Measurements from ENCODE around the gene LAMA2. TPM values are rescaled to one million over a fixed set of nuclear protein-coding genes. Genes with fewer than 3 reads are reported as not detected.

Gene LAMA2
- total RNA-seq, 1 experiment from 2014 or later, result 8.2 TPM

GRCh38 chr6:129417416-129418086 lies 534.6 kb downstream of the LAMA2 start:
- ChIA-PET CTCF (no interaction called here), POLR2A (no interaction called here), RAD21 (ENCODE audit: low non-redundant PET in 1 of 2, low total read pairs in 2 of 2, uncharacterized antibody in 2 of 2, unreplicated experiment in 2 of 2) (no interaction called here)
- H3K9me3 ChIP-seq (ENCODE audit: control insufficient read depth in 1 of 2, insufficient read depth in 1 of 2, low read depth in 1 of 2, low read length in 2 of 2), result no peaks in the 10 kb centered on the region
- no TSS peak for BruUV-seq (replicated peaks)
- no peak for TF ChIP-seq MAX (IDR thresholded peaks at IDR 0.05)
- no peak for TF ChIP-seq CBX3 (IDR thresholded peaks at IDR 0.05; ENCODE audit: low read depth)
- no peak for TF ChIP-seq ELF1 (IDR thresholded peaks at IDR 0.05; ENCODE audit: borderline replicate concordance, low read depth)
- TF ChIP-seq ZNF274 (IDR thresholded peaks at IDR 0.05; ENCODE audit: low read depth, low read length), result no peak
- TF ChIP-seq EZH2 (IDR thresholded peaks at IDR 0.05), result no peak
- no peak for TF ChIP-seq TCF7L2 (IDR thresholded peaks at IDR 0.05; ENCODE audit: borderline replicate concordance, extremely low read depth, insufficient read depth, insufficient read length)
- no peak for TF ChIP-seq REST (IDR thresholded peaks at IDR 0.05; ENCODE audit: low read depth)
- no peak for TF ChIP-seq RAD21 (IDR thresholded peaks at IDR 0.05; ENCODE audit: low read depth)
- TF ChIP-seq POLR2A (IDR thresholded peaks at IDR 0.05; ENCODE audit: borderline replicate concordance, extremely low read depth, insufficient read depth, insufficient read length), result no peak
- no peak for TF ChIP-seq EGR1 (IDR thresholded peaks at IDR 0.05; ENCODE audit: low read depth)
- TF ChIP-seq SRF (IDR thresholded peaks at IDR 0.05; ENCODE audit: low read depth), result no peak
- no peak for TF ChIP-seq POLR2AphosphoS5 (IDR thresholded peaks at IDR 0.05; ENCODE audit: low read depth, low read length)
- no peak for TF ChIP-seq ZFX (IDR thresholded peaks at IDR 0.05)
- TF ChIP-seq CTCF (IDR thresholded peaks at IDR 0.05 in 2 of 3, conservative IDR thresholded peaks at IDR 0.05 in 1 of 3; ENCODE audit: borderline replicate concordance in 1 of 3, insufficient read depth in 1 of 3, low read depth in 2 of 3, low read length in 2 of 3), result no peak
- TF ChIP-seq SIN3A (IDR thresholded peaks at IDR 0.05; ENCODE audit: low read depth), result no peak
- TF ChIP-seq JUND (IDR thresholded peaks at IDR 0.05), result no peak
- TF ChIP-seq CEBPB (IDR thresholded peaks at IDR 0.05; ENCODE audit: low read depth), result no peak
- no peak for TF ChIP-seq ZBTB33 (IDR thresholded peaks at IDR 0.05; ENCODE audit: extremely low read depth, insufficient replicate concordance, low read length)
- H3K9ac ChIP-seq (ENCODE audit: low read length), result no peak overlapping the region
- H3K4me3 ChIP-seq (replicated peaks in 1 of 2; ENCODE audit: low read depth in 1 of 2, low read length in 2 of 2), result no peak overlapping the region
- intact Hi-C loops (cut with micrococcal nuclease), result no loop called here
- H3K4me1 ChIP-seq (ENCODE audit: control insufficient read depth in 1 of 2, insufficient read depth in 2 of 2, low read length in 2 of 2), result no peaks in the 10 kb centered on the region
- no peak overlapping the region for H3K4me2 ChIP-seq (ENCODE audit: low read length)
- DNase-seq (ENCODE audit: low read depth, low spot score), result no peak
- no peak overlapping the region for H2AFZ ChIP-seq (ENCODE audit: low read depth, low read length, poor library complexity, severe bottlenecking)
- no peaks in the 10 kb centered on the region for H3K79me2 ChIP-seq (ENCODE audit: insufficient read depth, low read length)
- no peaks in the 10 kb centered on the region for H3K36me3 ChIP-seq (ENCODE audit: control insufficient read depth in 1 of 2, insufficient read depth in 2 of 2, low read length in 2 of 2)
- no peaks in the 10 kb centered on the region for H3K27me3 ChIP-seq (ENCODE audit: insufficient read depth, low read length)
- no peak for ATAC-seq
- no peaks in the 10 kb centered on the region for H3K9me2 ChIP-seq (ENCODE audit: insufficient read depth)
- no peaks in the 10 kb centered on the region for H4K20me1 ChIP-seq (ENCODE audit: insufficient read depth)
- H3K27ac ChIP-seq (ENCODE audit: low read depth, low read length), result no peak overlapping the region
